Neural cell (in vitro differentiated cells): ENCODE results near the gene PEMT.

ENCODE experiments used
- CTCF ChIP-seq: fragments of 450-650 bp; IDR thresholded peaks from 2 replicates; pipeline ENCODE4 v1.5.1; 2014; ENCODE audit warnings: antibody characterized with exemption, mild to moderate bottlenecking, moderate library complexity; ENCODE audit not compliant: poor library complexity, severe bottlenecking
- EZH2 ChIP-seq: fragments of 200-600, 300-800 bp; shearing (Covaris generic), sonication (generic); IDR thresholded peaks from 2 replicates; pipeline ENCODE4 v1.6.1; 2014; ENCODE audit warnings: antibody characterized with exemption, low read length, borderline replicate concordance, mild to moderate bottlenecking; ENCODE audit not compliant: insufficient read depth, poor library complexity, severe bottlenecking
- POLR2AphosphoS5 ChIP-seq: IDR thresholded peaks from 2 replicates; pipeline ENCODE4 v1.6.1; 2012
- RAD21 ChIP-seq: fragments of 450-650 bp; conservative IDR thresholded peaks from 2 replicates; pipeline ENCODE4 v1.6.1; 2014; ENCODE audit warnings: antibody characterized with exemption, mild to moderate bottlenecking, moderate library complexity
- TAF1 ChIP-seq: IDR thresholded peaks from 2 replicates; pipeline ENCODE4 v1.6.1; 2012; ENCODE audit warnings: low read depth

GRCh38 chr17:17538417-17539391 is 52.8 kb downstream of the PEMT start:
- TF ChIP-seq CTCF (no peak), POLR2AphosphoS5 (no peak), EZH2 (no peak), RAD21 (no peak), TAF1 (no peak)
